Measurements from ENCODE around the gene SYT17.

Gene SYT17

GRCh38 chr16:19167710-19168370 lies at the start of gene SYT17:
Gene SYT17, plus strand, starts transcription at chr16:19168240. Its CDS starts 407 bp downstream, at chr16:19168647.
- DNase-seq, result peak; percentile 81

- peak; percentile 61 for DNase-seq
Measured at GRCh38 chr16:19118938-19119431, 49.1 kb upstream of the SYT17 start.

GRCh38 chr16:19119564-19119963 lies 48.5 kb upstream of the SYT17 start:
- no peak for DNase-seq

- no peak for DNase-seq
Measured at GRCh38 chr16:19123535-19124178, 44.4 kb upstream of the SYT17 start.

- DNase-seq, result no peak
Measured at GRCh38 chr16:19126300-19126699, 41.7 kb upstream of the SYT17 start.

GRCh38 chr16:19127205-19127604 lies 40.8 kb upstream of the SYT17 start:
- no peak for DNase-seq

- DNase-seq, result no peak
Measured at GRCh38 chr16:19127674-19128131, 40.3 kb upstream of the SYT17 start.

- DNase-seq, result no peak
Measured at GRCh38 chr16:19128454-19129200, 39.4 kb upstream of the SYT17 start.

- DNase-seq, result no peak
Measured at GRCh38 chr16:19130385-19130784, 37.7 kb upstream of the SYT17 start.

- no peak for DNase-seq
Measured at GRCh38 chr16:19130852-19131824, 36.9 kb upstream of the SYT17 start.

- DNase-seq, result no peak
Measured at GRCh38 chr16:19131825-19132218, 36.2 kb upstream of the SYT17 start.

GRCh38 chr16:19132255-19132654 lies 35.8 kb upstream of the SYT17 start:
- no peak for DNase-seq

GRCh38 chr16:19132898-19133297 lies 35.1 kb upstream of the SYT17 start:
- no peak for DNase-seq

- DNase-seq, result no peak
Measured at GRCh38 chr16:19133600-19133999, 34.4 kb upstream of the SYT17 start.

GRCh38 chr16:19135201-19135842 lies 32.7 kb upstream of the SYT17 start:
- DNase-seq, result no peak

- DNase-seq, result no peak
Measured at GRCh38 chr16:19135896-19136438, 32.1 kb upstream of the SYT17 start.

- DNase-seq, result no peak
Measured at GRCh38 chr16:19136549-19137196, 31.4 kb upstream of the SYT17 start.

- DNase-seq, result no peak
Measured at GRCh38 chr16:19137201-19138128, 30.6 kb upstream of the SYT17 start.

- no peak for DNase-seq
Measured at GRCh38 chr16:19138601-19139000, 29.4 kb upstream of the SYT17 start.
